GM12878 (cell line): ENCODE data around the gene COMMD6. TPM values are rescaled to one million over a fixed set of nuclear protein-coding genes. Genes with fewer than 3 reads are reported as not detected.

Source experiments
- ATAC-seq: fragments of 200-7000 bp; cut with Tn5 transposase; 3 replicates; pipeline ENCODE4 v1.9.1; 2020; ENCODE audit warnings: mild to moderate bottlenecking, moderate library complexity
- BruUV-seq: library from RNA; stranded (reverse); fragments of 400-500 nt; replicated peaks from 2 replicates; lab custom pipeline; 2021; lab: Mats Ljungman, UMichigan
- CTCF ChIA-PET: fragments of 300-600 bp; sonication (Branson Sonifier 250); formaldehyde crosslinking; extraction: SDS; loops from one replicate; lab custom pipeline; 2021; ENCODE audit warnings: inconsistent platforms; lab: Yijun Ruan, JAX
- POLR2A ChIA-PET: fragments of 350-600 bp; formaldehyde crosslinking; extraction: SDS; loops from one replicate; lab custom pipeline; 2021; ENCODE audit warnings: inconsistent platforms; lab: Charles Lee
- RAD21 ChIA-PET: fragments of 300-600 bp; sonication (Branson Sonifier 250); formaldehyde crosslinking; loops from one replicate; lab custom pipeline; 2023; ENCODE audit warnings: antibody characterized with exemption; ENCODE audit not compliant: unreplicated experiment; lab: Charles Lee
- SMC1A ChIA-PET: fragments of 300-600 bp; sonication (Branson Sonifier 250); formaldehyde crosslinking; loops from one replicate; lab custom pipeline; 2023; ENCODE audit not compliant: unreplicated experiment, uncharacterized antibody; lab: Charles Lee
- DNase-seq: peaks from one replicate; pipeline ENCODE4 v3.0.0-alpha.2; 2011; ENCODE audit warnings: low read depth, low spot score
- FAIRE-seq: peaks from 3 replicates; lab custom pipeline; 2011; peaks lifted over from hg19 to GRCh38; lab: Jason Lieb, UNC
- H2AFZ ChIP-seq: 2 replicates; pipeline ENCODE4 v1.6.0; 2011; ENCODE audit warnings: low read depth, low read length, control low read depth; ENCODE audit not compliant: control insufficient read depth
- H3K27ac ChIP-seq: 2 replicates; pipeline ENCODE4 v1.5.1; 2011; ENCODE audit warnings: control low read depth; ENCODE audit not compliant: control insufficient read depth, insufficient read depth
- H3K27me3 ChIP-seq, 2 experiments: replicated peaks in 1 of 2; 2 replicates each; pipeline versions ENCODE4 v1.6.0 to v1.6.1; 2011; ENCODE audit warnings: low read length in 1 of 2; ENCODE audit not compliant: control insufficient read depth in 2 of 2, insufficient read depth in 2 of 2
- H3K36me3 ChIP-seq, 2 experiments: 2 replicates each; pipeline ENCODE4 v1.5.1; 2011; ENCODE audit warnings: low read length in 1 of 2; ENCODE audit not compliant: control insufficient read depth in 2 of 2, insufficient read depth in 2 of 2
- H3K4me1 ChIP-seq: 2 replicates; pipeline ENCODE4 v1.6.1; 2011; ENCODE audit warnings: mild to moderate bottlenecking, low read length, moderate library complexity, mixed read lengths; ENCODE audit not compliant: control insufficient read depth, insufficient read depth
- H3K4me2 ChIP-seq: 2 replicates; pipeline ENCODE4 v1.6.0; 2011; ENCODE audit warnings: control low read depth; ENCODE audit not compliant: control insufficient read depth, insufficient read depth
- H3K4me3 ChIP-seq: fragments of 200-600 bp; sonication (generic); 2 replicates; pipeline ENCODE4 v1.5.1; 2016
- H3K79me2 ChIP-seq: 2 replicates; pipeline ENCODE4 v1.6.0; 2011; ENCODE audit warnings: low read length; ENCODE audit not compliant: control insufficient read depth, insufficient read depth
- H3K9ac ChIP-seq: 2 replicates; pipeline ENCODE4 v1.8.0; 2011; ENCODE audit warnings: low read length, control low read depth, mixed read lengths; ENCODE audit not compliant: control insufficient read depth, insufficient read depth
- H3K9me3 ChIP-seq: replicated peaks from 3 replicates; pipeline ENCODE4 v1.5.1; 2011; ENCODE audit warnings: mild to moderate bottlenecking, low read length; ENCODE audit not compliant: control insufficient read depth, insufficient read depth
- H4K20me1 ChIP-seq: 2 replicates; pipeline ENCODE4 v1.6.0; 2011; ENCODE audit not compliant: control insufficient read depth, insufficient read depth
- CEBPB ChIP-seq, 2 experiments: fragments of 150-350 bp in 1 of 2; IDR thresholded peaks; 2 replicates each; pipeline ENCODE4 v1.6.1; 2012 to 2014; ENCODE audit warnings: low read depth in 2 of 2, low read length in 2 of 2, borderline replicate concordance in 1 of 2, inconsistent platforms in 1 of 2
- EED ChIP-seq: sonication (generic); IDR thresholded peaks from 2 replicates; pipeline ENCODE4 v1.6.1; 2016; ENCODE audit warnings: antibody characterized with exemption, low read depth
- FOXK2 ChIP-seq: fragments of 450-650 bp; IDR thresholded peaks from 2 replicates; pipeline ENCODE4 v1.6.1; 2017; ENCODE audit warnings: mild to moderate bottlenecking, moderate library complexity
- JUND ChIP-seq: IDR thresholded peaks from 2 replicates; pipeline ENCODE4 v1.6.1; 2012; ENCODE audit warnings: low read depth, mild to moderate bottlenecking, low read length, improper control_type of control experiment, moderate library complexity
- STAT1 ChIP-seq: fragments of 450-650 bp; conservative IDR thresholded peaks from 2 replicates; pipeline ENCODE4 v1.6.1; 2014; ENCODE audit warnings: antibody characterized with exemption, mild to moderate bottlenecking
- TBL1XR1 ChIP-seq: IDR thresholded peaks from 2 replicates; pipeline ENCODE4 v1.6.1; 2012; ENCODE audit warnings: low read depth, low read length, improper control_type of control experiment
- WGBS: methylation state at CpG from one replicate; pipeline ENCODE4 v1.1.6; 2016; ENCODE audit warnings: low lambda C conversion rate; ENCODE audit not compliant: insufficient replicate concordance, insufficient coverage; ENCODE audit errors: missing lambda C conversion rate; 5-methylcytosine and 5-hydroxymethylcytosine counted together
- in situ Hi-C: fragments of 300-500 bp; cut with MboI; formaldehyde crosslinking; loops from 9 replicates; pipeline ENCODE4 v1.14.3; 2018; ENCODE audit warnings: mixed read lengths
- intact Hi-C: fragments of 100-400 bp; cut with micrococcal nuclease; formaldehyde crosslinking; loops from one replicate; pipeline ENCODE4 v1.14.2; 2022; ENCODE audit not compliant: unreplicated experiment
- polyA plus RNA-seq, 11 experiments: library from polyadenylated mRNA; depleted of rRNA in 4 of 11; unstranded in 6 of 11; stranded (reverse) in 5 of 11; fragments of >200 nt; fragmentation: Nextera tagmentation in 4 of 11; fragmentation: Illumina TruSeq in 1 of 11; extraction: Ambion mirVana in 4 of 11; extraction: Trizol in 1 of 11; gene quantifications; 1 replicate in 1 of 11; 2 replicates in 10 of 11; pipeline versions ENCODE4 v1.2.1 to v1.2.3, GENCODE V29; 2011 to 2016; ENCODE audit warnings: inconsistent platforms in 2 of 11, missing spikeins in 2 of 11, low read depth in 1 of 11
- total RNA-seq, 4 experiments: library from RNA; depleted of rRNA in 3 of 4; stranded (reverse); fragments of >200 nt in 3 of 4; fragmentation: Illumina TruSeq in 1 of 4; extraction: Trizol in 1 of 4; gene quantifications; 2 replicates each; pipeline versions ENCODE4 v1.2.1 to v1.2.3, GENCODE V29; 2013 to 2021
- TF ChIP-seq, protein P1 (sequence below): fragments of 150-350 bp; IDR thresholded peaks from 2 replicates; pipeline ENCODE4 v1.6.1; 2014; ENCODE audit warnings: mild to moderate bottlenecking, low read depth, low read length
- TF ChIP-seq, protein P2 (sequence below): IDR thresholded peaks from 2 replicates; pipeline ENCODE4 v1.6.1; 2012; ENCODE audit warnings: improper control_type of control experiment, low read depth, low read length; ENCODE audit not compliant: insufficient replicate concordance

The COMMD6 gene
- total and polyA plus RNA-seq, 10 of the 15 experiments (the other 5 are each of a cell fraction or from before 2014, with no cell fraction given) = 127 to 509 (median 247) TPM

DNA sequence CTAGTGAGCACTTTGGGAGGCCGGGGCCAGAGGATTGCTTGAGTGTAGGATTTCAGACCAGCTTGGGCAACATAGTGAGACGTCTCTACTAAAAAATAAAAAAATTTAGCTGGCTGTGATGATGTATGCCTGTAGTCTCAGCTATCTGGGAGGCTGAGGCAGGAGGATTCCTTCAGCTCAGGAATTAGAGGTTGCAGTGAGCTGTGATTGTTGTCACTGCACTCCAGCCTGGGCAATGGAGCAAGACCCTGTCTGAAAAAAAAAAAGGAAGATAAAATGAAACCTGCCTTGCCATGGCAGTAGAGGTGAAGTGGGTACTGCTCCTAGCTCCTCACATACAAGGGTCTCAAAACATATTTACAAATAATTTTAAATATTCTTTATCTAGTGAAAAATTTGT, 19.3 kb upstream of the COMMD6 start:
- Histone ChIP-seq H2AFZ (no peak overlapping the region), H3K79me2 (peaks cover 8% of the 10 kb centered on the region), H3K4me2 (no peak overlapping the region), H3K9ac (no peak overlapping the region), H3K9me3 (no peaks in the 10 kb centered on the region; the same call in 2 of the 3 replicates)
- intact Hi-C loops (no loop called here), in situ Hi-C loops (no loop called here)
- ChIA-PET POLR2A (interaction anchor here (0.7 kb wide), 1 partner anchor 81 kb away, joined by 3 read pairs; no protein-coding TSS in a partner anchor), RAD21 (no interaction called here)
- DNase-seq = no peak
- WGBS = 93% methylated on average over 2 of the region's 2 CpGs
- no peak for FAIRE-seq
- no peak for TF ChIP-seq EED
- TF ChIP-seq, protein P1, sequence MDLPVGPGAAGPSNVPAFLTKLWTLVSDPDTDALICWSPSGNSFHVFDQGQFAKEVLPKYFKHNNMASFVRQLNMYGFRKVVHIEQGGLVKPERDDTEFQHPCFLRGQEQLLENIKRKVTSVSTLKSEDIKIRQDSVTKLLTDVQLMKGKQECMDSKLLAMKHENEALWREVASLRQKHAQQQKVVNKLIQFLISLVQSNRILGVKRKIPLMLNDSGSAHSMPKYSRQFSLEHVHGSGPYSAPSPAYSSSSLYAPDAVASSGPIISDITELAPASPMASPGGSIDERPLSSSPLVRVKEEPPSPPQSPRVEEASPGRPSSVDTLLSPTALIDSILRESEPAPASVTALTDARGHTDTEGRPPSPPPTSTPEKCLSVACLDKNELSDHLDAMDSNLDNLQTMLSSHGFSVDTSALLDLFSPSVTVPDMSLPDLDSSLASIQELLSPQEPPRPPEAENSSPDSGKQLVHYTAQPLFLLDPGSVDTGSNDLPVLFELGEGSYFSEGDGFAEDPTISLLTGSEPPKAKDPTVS = no peak
- no peak for TF ChIP-seq TBL1XR1
- TF ChIP-seq, all 136 proteins: peak for 0
- Histone ChIP-seq H3K4me3 (no peak overlapping the region), H3K4me1 (no peaks in the 10 kb centered on the region), H3K27ac (no peak overlapping the region), H4K20me1 (no peaks in the 10 kb centered on the region), H3K36me3 (peaks cover 0 to 16% of the 10 kb centered on the region in 2 experiments; a peak in 2 of 4 replicates), H3K27me3 (no peaks in the 10 kb centered on the region)
- BruUV-seq = no TSS peak
- ChIA-PET CTCF (no interaction called here), SMC1A (interaction anchor here (0.9 to 2.1 kb wide), 4 partner anchors 44 to 185 kb away, joined by 3 to 8 read pairs (median 4); no protein-coding TSS in a partner anchor)
- ATAC-seq = peak; percentile 19; the same call in 1 of the 3 replicates

DNA sequence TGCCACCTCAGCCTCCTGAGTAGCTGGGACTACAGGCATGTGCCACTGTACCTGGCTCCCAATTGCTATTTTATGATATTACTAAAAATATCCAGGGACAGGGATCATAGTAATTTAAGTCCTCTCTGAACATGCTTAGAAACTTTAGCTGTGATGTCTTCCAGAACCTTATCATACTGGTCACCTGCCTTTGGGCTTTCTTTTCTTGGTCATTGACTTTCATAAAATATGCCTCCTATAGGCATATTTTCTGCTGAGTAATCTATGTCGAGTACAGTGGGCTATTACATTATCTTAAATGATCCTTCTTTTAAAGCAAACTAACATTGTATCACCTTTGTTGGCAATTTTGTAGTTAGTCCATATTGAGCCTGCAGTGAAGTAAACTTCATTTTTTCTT, 18.2 kb upstream of the COMMD6 start:
- RAD21 ChIA-PET = no interaction called here
- no peak overlapping the region for H2AFZ ChIP-seq
- H3K9ac ChIP-seq = no peak overlapping the region
- no peaks in the 10 kb centered on the region; the same call in 2 of the 3 replicates for H3K9me3 ChIP-seq
- H3K4me1 ChIP-seq = peaks cover 4% of the 10 kb centered on the region
- no peak for FAIRE-seq
- POLR2A ChIA-PET = no interaction called here
- peaks cover 0 to 13% of the 10 kb centered on the region in 2 experiments; a peak in 2 of 4 replicates for H3K36me3 ChIP-seq
- no peaks in the 10 kb centered on the region for H3K27me3 ChIP-seq
- no peaks in the 10 kb centered on the region for H4K20me1 ChIP-seq
- CTCF ChIA-PET = interaction anchor here (0.9 to 2.8 kb wide), 2 partner anchors 183 to 185 kb away, joined by 3 to 8 read pairs; no protein-coding TSS in a partner anchor
- intact Hi-C loops = no loop called here
- ATAC-seq = no peak
- 100% methylated on average over 1 of the region's 1 CpG for WGBS
- in situ Hi-C loops = no loop called here
- no peak overlapping the region for H3K4me2 ChIP-seq
- SMC1A ChIA-PET = interaction anchor here (0.8 to 2.1 kb wide), 3 partner anchors 20 to 184 kb away, joined by 3 to 8 read pairs (median 3); no protein-coding TSS in a partner anchor
- no peak overlapping the region for H3K27ac ChIP-seq
- DNase-seq = no peak
- BruUV-seq = no TSS peak
- peaks cover 17% of the 10 kb centered on the region for H3K79me2 ChIP-seq
- no peak overlapping the region for H3K4me3 ChIP-seq
- TF ChIP-seq, protein P2, sequence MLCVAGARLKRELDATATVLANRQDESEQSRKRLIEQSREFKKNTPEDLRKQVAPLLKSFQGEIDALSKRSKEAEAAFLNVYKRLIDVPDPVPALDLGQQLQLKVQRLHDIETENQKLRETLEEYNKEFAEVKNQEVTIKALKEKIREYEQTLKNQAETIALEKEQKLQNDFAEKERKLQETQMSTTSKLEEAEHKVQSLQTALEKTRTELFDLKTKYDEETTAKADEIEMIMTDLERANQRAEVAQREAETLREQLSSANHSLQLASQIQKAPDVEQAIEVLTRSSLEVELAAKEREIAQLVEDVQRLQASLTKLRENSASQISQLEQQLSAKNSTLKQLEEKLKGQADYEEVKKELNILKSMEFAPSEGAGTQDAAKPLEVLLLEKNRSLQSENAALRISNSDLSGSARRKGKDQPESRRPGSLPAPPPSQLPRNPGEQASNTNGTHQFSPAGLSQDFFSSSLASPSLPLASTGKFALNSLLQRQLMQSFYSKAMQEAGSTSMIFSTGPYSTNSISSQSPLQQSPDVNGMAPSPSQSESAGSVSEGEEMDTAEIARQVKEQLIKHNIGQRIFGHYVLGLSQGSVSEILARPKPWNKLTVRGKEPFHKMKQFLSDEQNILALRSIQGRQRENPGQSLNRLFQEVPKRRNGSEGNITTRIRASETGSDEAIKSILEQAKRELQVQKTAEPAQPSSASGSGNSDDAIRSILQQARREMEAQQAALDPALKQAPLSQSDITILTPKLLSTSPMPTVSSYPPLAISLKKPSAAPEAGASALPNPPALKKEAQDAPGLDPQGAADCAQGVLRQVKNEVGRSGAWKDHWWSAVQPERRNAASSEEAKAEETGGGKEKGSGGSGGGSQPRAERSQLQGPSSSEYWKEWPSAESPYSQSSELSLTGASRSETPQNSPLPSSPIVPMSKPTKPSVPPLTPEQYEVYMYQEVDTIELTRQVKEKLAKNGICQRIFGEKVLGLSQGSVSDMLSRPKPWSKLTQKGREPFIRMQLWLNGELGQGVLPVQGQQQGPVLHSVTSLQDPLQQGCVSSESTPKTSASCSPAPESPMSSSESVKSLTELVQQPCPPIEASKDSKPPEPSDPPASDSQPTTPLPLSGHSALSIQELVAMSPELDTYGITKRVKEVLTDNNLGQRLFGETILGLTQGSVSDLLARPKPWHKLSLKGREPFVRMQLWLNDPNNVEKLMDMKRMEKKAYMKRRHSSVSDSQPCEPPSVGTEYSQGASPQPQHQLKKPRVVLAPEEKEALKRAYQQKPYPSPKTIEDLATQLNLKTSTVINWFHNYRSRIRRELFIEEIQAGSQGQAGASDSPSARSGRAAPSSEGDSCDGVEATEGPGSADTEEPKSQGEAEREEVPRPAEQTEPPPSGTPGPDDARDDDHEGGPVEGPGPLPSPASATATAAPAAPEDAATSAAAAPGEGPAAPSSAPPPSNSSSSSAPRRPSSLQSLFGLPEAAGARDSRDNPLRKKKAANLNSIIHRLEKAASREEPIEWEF = no peak
- TF ChIP-seq CEBPB (IDR thresholded peaks at IDR 0.05; ENCODE audit: borderline replicate concordance in 1 of 2, low read depth in 2 of 2, low read length in 2 of 2) (no peak), JUND (no peak), FOXK2 (no peak), STAT1 (no peak)
